WERI-Rb-1 (cell line): ENCODE results near the gene CCDC12.

Experiments used
- DNase-seq: peaks from one replicate; pipeline ENCODE4 v3.0.0-alpha.2; 2020
- H3K27ac ChIP-seq: fragments of 250-450 bp; sonication (Bioruptor Pico); 2 replicates; pipeline ENCODE4 v1.5.1; 2020; ENCODE audit warnings: mild to moderate bottlenecking, moderate library complexity
- H3K27me3 ChIP-seq: fragments of 250-450 bp; sonication (Bioruptor Pico); 2 replicates; pipeline ENCODE4 v1.5.1; 2021; ENCODE audit warnings: mild to moderate bottlenecking, low read depth, moderate library complexity; ENCODE audit not compliant: insufficient read depth, severe bottlenecking
- H3K36me3 ChIP-seq: fragments of 250-450 bp; sonication (Bioruptor Pico); 2 replicates; pipeline ENCODE4 v1.5.1; 2020; ENCODE audit warnings: mild to moderate bottlenecking, moderate library complexity
- H3K4me3 ChIP-seq: 2 replicates; pipeline ENCODE4 v1.5.1; 2011; ENCODE audit warnings: low read depth, mild to moderate bottlenecking, control low read depth, low read length
- H3K9me3 ChIP-seq: fragments of 250-450 bp; sonication (Bioruptor Pico); 2 replicates; pipeline ENCODE4 v1.5.1; 2021; ENCODE audit warnings: mild to moderate bottlenecking, moderate library complexity; ENCODE audit not compliant: severe bottlenecking
- TF ChIP-seq, protein P1 (sequence below): IDR thresholded peaks from 2 replicates; pipeline ENCODE4 v1.5.1; 2011; ENCODE audit warnings: low read depth, mild to moderate bottlenecking, control low read depth, inconsistent platforms, low read length

CCDC12 gene

GRCh38 chr3:47014036-47014435 is 37.5 kb upstream of the CCDC12 start:
- TF ChIP-seq, protein P1, sequence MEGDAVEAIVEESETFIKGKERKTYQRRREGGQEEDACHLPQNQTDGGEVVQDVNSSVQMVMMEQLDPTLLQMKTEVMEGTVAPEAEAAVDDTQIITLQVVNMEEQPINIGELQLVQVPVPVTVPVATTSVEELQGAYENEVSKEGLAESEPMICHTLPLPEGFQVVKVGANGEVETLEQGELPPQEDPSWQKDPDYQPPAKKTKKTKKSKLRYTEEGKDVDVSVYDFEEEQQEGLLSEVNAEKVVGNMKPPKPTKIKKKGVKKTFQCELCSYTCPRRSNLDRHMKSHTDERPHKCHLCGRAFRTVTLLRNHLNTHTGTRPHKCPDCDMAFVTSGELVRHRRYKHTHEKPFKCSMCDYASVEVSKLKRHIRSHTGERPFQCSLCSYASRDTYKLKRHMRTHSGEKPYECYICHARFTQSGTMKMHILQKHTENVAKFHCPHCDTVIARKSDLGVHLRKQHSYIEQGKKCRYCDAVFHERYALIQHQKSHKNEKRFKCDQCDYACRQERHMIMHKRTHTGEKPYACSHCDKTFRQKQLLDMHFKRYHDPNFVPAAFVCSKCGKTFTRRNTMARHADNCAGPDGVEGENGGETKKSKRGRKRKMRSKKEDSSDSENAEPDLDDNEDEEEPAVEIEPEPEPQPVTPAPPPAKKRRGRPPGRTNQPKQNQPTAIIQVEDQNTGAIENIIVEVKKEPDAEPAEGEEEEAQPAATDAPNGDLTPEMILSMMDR = no peak
- H3K4me3 ChIP-seq = no peak overlapping the region
- no peaks in the 10 kb centered on the region for H3K27me3 ChIP-seq
- H3K36me3 ChIP-seq = peaks cover 51% of the 10 kb centered on the region
- H3K27ac ChIP-seq = no peak overlapping the region
- DNase-seq = no peak
- no peaks in the 10 kb centered on the region for H3K9me3 ChIP-seq

GRCh38 chr3:47013231-47013630 is 36.7 kb upstream of the CCDC12 start:
- Histone ChIP-seq H3K9me3 (no peaks in the 10 kb centered on the region), H3K4me3 (no peak overlapping the region), H3K27me3 (no peaks in the 10 kb centered on the region), H3K36me3 (peaks cover 43% of the 10 kb centered on the region), H3K27ac (no peak overlapping the region)
- TF ChIP-seq, protein P1 = no peak
- DNase-seq = no peak

DNA sequence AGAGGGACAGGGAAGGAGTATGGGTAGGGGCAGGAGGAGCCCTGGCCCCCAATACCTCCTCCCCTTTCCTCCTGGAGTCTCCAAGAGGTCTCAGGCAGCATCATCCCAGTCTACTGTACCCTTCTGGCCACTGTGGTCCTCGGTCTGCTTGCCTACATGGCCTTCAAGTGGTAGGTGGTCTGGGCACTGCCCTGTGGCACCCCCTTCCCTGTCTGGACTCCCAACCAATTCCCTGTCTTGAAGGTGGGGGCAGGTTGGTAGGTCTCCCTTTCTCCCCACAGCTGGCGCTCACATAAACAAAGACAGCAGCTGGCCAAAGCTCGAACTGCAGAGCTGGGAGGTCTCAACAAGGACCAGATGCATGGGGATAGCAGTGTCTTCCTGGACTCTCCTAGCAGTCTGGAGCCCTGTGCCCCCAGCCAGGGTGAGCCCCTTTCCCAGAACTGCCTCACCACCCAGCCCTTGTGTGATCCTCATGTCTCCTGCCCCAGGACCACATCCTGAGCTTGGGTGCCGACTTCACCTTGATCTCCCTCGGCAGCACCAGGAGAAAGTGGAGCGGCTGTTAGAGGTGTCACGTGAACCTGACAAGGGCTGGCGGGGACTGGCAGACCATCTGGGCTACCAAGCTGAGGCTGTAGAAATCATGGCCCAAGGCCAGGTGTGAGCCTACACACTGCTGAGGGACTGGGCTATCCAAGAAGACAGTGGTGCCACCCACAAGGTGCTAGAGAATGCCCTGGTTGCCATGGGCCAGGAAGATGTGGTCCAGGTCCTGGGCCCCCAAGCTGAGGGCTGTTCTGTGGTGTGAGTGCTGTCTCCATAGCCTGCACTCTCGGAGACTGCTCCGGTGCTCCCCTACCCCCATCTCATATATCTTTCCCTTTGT is 36.0 kb upstream of the CCDC12 start:
- Histone ChIP-seq H3K9me3 (no peaks in the 10 kb centered on the region), H3K36me3 (peaks cover 40% of the 10 kb centered on the region), H3K27ac (no peak overlapping the region)

DNA sequence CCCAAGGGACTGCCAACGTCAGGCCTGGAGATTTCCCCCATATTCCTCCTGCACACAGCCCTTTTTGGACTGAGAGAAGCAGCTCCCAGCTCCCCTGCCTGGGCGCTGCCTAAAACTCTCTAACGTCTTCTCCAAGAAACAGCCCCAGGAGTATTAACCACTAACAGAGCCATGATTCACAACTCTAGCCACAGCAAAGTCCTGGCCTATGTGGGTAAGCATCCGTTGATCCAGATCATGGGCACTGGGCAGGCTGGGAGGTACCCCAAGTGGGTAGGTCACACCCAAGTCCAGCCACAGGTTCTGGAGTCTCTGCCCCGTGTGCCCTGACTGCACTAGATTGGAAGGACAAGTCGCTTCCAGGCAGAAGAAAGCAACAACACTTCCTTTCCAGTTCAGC is 34.8 kb upstream of the CCDC12 start:
- no peak overlapping the region for H3K27ac ChIP-seq
- H3K27me3 ChIP-seq = no peaks in the 10 kb centered on the region
- no peak overlapping the region for H3K4me3 ChIP-seq
- peaks cover 39% of the 10 kb centered on the region for H3K36me3 ChIP-seq
- no peaks in the 10 kb centered on the region for H3K9me3 ChIP-seq
- no peak for DNase-seq
- TF ChIP-seq, protein P1 = no peak

More for the DNA sequence above, 36.0 kb upstream of the CCDC12 start:
- peak; percentile 42 for DNase-seq
- H3K27me3 ChIP-seq = no peaks in the 10 kb centered on the region
- no peak overlapping the region for H3K4me3 ChIP-seq
- TF ChIP-seq, protein P1 = no peak

- H3K9me3 ChIP-seq = no peaks in the 10 kb centered on the region
- H3K4me3 ChIP-seq = no peak overlapping the region
- no peak for DNase-seq
- no peak overlapping the region for H3K27ac ChIP-seq
- no peaks in the 10 kb centered on the region for H3K27me3 ChIP-seq
- H3K36me3 ChIP-seq = peaks cover 39% of the 10 kb centered on the region
- TF ChIP-seq, protein P1 = no peak
Measured at GRCh38 chr3:47010910-47011309, 34.4 kb upstream of the CCDC12 start.
